ENCODE results near the gene SVEP1. TPM values are rescaled to one million over a fixed set of nuclear protein-coding genes. Genes with fewer than 3 reads are reported as not detected.
"Not testable (repeated sequence)": the region's sequence is repeated elsewhere in the genome, so short reads cannot be mapped to it uniquely, and the experiment has no call there.

Gene SVEP1
- not detected in 2 replicates for total RNA-seq

DNA sequence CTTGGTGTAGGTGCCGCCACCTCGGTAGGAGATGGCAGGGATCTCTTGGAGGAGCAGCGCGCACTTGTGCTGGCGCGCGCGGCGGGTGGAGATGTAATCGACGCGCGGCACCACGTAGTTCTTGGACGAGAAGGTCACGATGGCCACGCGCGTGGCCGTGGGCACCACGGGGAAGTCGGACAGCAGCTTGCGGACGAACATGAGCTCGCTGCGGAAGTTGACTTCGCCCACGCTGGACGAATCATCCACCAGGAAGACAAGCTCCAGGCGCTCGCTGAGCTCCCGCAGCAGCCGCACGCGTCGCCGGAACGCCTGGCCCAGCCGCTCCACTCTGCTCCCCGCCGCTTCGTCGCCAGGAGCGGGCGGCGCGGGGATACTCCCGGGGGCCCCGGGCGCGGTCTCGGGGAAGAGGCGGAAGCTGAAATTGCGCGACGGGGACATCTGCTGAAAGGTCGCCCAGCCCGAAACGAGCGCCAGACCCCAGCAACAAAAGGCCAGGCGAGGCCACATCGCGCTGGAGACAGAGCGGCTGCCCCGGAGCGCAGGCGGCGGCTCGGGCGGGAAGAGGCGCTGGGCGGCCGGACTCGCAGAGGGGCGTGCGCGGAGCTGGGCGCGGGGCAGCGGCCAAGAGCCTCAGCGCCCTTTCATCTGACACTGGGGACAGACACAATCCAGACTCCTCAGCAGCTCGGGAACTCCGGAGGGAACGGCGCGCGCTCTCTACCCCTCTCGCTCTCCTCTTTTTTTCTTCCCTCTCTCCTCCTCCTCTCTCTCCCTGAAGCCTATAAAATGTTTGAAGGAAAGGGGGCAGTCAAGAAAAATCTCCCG is at the start of gene SVEP1:
TSS of gene SVEP1 (minus strand) at position 708 of the 828 bp plus-strand sequence. CDS start at position 510, 198 bp downstream.
- H3K4me3 Mint-ChIP-seq (ENCODE audit: low read depth), result peak within 1 kb of the TSS; percentile 8
- no peaks in the 10 kb centered on the region for H3K36me3 Mint-ChIP-seq (ENCODE audit: low read depth)
- H3K9me3 Mint-ChIP-seq, result no peaks in the 10 kb centered on the region
- intact Hi-C loops (cut with micrococcal nuclease), result no loop called here
- no peak within 1 kb of the TSS for H3K27ac Mint-ChIP-seq
- peaks cover 44% of the 10 kb centered on the region for H3K27me3 Mint-ChIP-seq (ENCODE audit: low read depth)
- H3K4me1 Mint-ChIP-seq (ENCODE audit: low read depth), result peaks cover 4% of the 10 kb centered on the region
- no peak for DNase-seq (ENCODE audit: low spot score)

DNA sequence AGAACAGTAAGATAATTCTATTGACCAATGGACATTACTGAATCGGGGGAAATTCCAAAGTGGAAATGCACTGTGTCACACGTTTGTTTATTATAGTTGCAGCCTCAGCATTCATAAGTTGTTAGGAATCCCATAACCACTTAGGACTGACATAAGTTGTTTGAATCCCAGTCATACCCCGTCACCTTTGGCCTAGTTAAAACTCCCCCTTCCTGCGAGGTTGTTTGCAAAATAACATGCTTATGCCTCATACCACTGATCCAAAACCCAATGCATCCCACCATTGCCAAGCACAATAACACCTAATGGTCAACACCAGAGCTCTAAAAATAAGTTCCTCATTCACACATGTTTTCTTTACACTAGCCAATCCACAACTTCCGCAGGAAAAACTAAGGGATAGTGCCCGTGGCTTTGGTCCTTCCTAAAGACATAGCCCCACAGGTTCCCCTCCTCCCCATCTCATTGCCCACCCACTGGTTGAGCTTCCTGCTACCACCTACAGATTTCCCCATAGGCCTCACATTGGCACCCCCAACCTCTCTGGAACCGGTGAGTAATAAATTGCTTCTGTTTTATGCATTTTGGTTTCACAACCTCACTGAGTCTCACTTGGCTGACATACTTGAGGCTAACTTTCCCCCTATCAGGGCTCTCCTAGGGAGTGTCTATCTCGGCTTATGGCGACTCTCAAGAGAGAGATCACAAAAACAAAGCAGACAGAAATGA is 46.7 kb upstream of the SVEP1 start:
- no peaks in the 10 kb centered on the region for H3K27me3 Mint-ChIP-seq (ENCODE audit: low read depth)
- peaks cover 10% of the 10 kb centered on the region for H3K4me1 Mint-ChIP-seq (ENCODE audit: low read depth)
- H3K4me3 Mint-ChIP-seq (ENCODE audit: low read depth), result no peak overlapping the region
- intact Hi-C loops (cut with micrococcal nuclease), result loop anchor here (1.0 to 10.0 kb wide), 4 partner anchors 65 to 741 kb away; partner anchors contain the start of gene TXN
- no peaks in the 10 kb centered on the region for H3K36me3 Mint-ChIP-seq (ENCODE audit: low read depth)
- H3K9me3 Mint-ChIP-seq, result no peaks in the 10 kb centered on the region
- DNase-seq (ENCODE audit: low spot score), result no peak
- H3K27ac Mint-ChIP-seq, result peak overlapping the region; percentile 53

GRCh38 chr9:110623462-110624025 is 44.0 kb upstream of the SVEP1 start:
- intact Hi-C loops (cut with micrococcal nuclease), result loop anchor here (1.0 to 10.0 kb wide), 5 partner anchors 169 to 739 kb away; no protein-coding TSS in a partner anchor
- no peaks in the 10 kb centered on the region for H3K36me3 Mint-ChIP-seq (ENCODE audit: low read depth)
- no peaks in the 10 kb centered on the region for H3K9me3 Mint-ChIP-seq
- H3K27ac Mint-ChIP-seq, result no peak overlapping the region
- DNase-seq (ENCODE audit: low spot score), result no peak
- H3K27me3 Mint-ChIP-seq (ENCODE audit: low read depth), result peaks cover 7% of the 10 kb centered on the region
- H3K4me3 Mint-ChIP-seq (ENCODE audit: low read depth), result no peak overlapping the region
- H3K4me1 Mint-ChIP-seq (ENCODE audit: low read depth), result peaks cover 10% of the 10 kb centered on the region

DNA sequence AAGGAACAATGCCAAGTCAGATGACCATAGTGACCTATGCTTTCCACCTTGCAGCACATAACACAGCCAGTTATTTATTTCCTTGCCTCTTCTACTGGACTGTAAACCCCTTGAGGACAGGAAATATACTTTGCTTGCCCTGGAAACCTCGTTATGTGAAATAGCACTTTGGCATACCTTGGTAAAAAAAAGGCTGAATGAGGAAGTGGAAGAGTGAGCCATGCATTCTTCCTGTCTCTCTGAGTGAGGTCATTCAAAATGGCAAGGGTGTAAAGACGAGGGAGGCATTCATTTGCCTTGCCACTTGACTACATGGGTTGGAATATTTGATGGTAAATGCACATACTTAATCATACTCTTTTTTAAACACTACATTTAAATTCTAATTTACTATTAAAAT is 42.8 kb upstream of the SVEP1 start:
- intact Hi-C loops (cut with micrococcal nuclease), result loop anchor here (2.0 to 10.0 kb wide), 3 partner anchors 196 to 738 kb away; no protein-coding TSS in a partner anchor
- Mint-ChIP-seq H3K36me3 (ENCODE audit: low read depth) (no peaks in the 10 kb centered on the region), H3K27me3 (ENCODE audit: low read depth) (peaks cover 11% of the 10 kb centered on the region), H3K9me3 (no peaks in the 10 kb centered on the region), H3K4me1 (ENCODE audit: low read depth) (peaks cover 10% of the 10 kb centered on the region), H3K4me3 (ENCODE audit: low read depth) (no peak overlapping the region), H3K27ac (no peak overlapping the region)
- DNase-seq (ENCODE audit: low spot score), result no peak

DNA sequence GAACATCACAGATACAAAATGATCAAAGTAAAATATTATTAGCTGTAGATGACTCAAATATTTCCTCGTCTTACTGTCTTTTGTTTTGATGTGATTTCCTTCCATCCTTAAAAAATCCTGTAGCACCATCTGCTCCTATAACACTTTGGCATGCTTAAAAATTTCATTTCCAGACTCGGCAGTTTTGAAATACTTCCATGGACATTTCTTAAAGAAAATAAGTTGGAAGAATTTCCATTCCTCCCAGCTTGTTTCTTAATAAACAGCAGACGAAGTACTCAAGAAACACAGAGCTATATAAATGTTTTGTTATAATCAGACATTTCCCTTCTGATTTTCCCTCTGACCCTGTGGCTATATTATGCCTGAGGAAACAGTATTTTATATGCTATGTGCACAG is 41.2 kb upstream of the SVEP1 start:
- Mint-ChIP-seq H3K36me3 (ENCODE audit: low read depth) (no peaks in the 10 kb centered on the region), H3K4me3 (ENCODE audit: low read depth) (no peak overlapping the region), H3K27me3 (ENCODE audit: low read depth) (peaks cover 11% of the 10 kb centered on the region), H3K4me1 (ENCODE audit: low read depth) (no peaks in the 10 kb centered on the region), H3K27ac (no peak overlapping the region), H3K9me3 (no peaks in the 10 kb centered on the region)
- intact Hi-C loops (cut with micrococcal nuclease), result loop anchor here (10.0 kb wide), 2 partner anchors 674 to 736 kb away; no protein-coding TSS in a partner anchor
- DNase-seq (ENCODE audit: low spot score), result no peak

DNA sequence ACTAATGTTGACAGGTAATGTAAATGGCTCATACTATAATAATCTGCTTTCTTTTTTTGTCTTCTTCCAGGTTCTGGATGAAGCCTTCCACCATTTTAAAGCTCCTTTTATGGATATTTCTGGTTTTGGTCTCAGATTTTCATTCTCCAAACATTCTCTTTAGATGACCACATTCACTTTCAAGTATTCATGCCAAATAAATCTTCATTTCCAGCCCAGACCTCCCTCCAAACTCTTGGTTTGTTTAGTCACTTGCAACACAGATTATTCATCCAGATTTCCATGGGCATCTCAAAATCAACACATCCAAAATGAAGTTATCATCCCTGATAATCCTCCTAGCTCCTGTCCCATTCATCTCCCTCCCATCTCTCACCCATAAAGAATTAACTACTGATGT is 40.3 kb upstream of the SVEP1 start:
- Mint-ChIP-seq H3K9me3 (no peaks in the 10 kb centered on the region), H3K27ac (no peak overlapping the region), H3K4me3 (ENCODE audit: low read depth) (no peak overlapping the region), H3K36me3 (ENCODE audit: low read depth) (no peaks in the 10 kb centered on the region), H3K27me3 (ENCODE audit: low read depth) (peaks cover 11% of the 10 kb centered on the region), H3K4me1 (ENCODE audit: low read depth) (no peaks in the 10 kb centered on the region)
- intact Hi-C loops (cut with micrococcal nuclease), result loop anchor here (10.0 kb wide), 2 partner anchors 675 to 735 kb away; no protein-coding TSS in a partner anchor
- DNase-seq (ENCODE audit: low spot score), result no peak

DNA sequence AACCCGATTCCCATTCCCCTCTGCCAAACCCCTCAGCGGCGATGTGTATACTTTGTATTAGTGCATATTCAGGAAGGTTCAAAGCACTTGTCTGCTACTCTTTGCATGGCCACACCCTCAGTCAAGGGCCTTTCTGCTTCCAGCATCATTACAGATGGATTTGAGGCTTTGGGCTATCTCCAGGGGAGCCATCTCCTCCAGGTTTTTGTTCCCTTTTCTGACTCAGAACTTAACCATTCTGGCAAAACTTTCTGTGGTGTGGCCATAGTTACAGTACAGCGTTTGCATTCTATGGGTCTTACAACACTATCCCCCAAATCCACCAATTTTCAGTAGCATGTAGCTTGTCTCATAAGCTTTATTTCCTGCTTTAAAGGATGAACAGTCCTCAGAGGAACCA is 36.0 kb upstream of the SVEP1 start:
- Mint-ChIP-seq H3K4me3 (ENCODE audit: low read depth) (no peak overlapping the region), H3K36me3 (ENCODE audit: low read depth) (no peaks in the 10 kb centered on the region), H3K4me1 (ENCODE audit: low read depth) (no peaks in the 10 kb centered on the region), H3K9me3 (no peaks in the 10 kb centered on the region), H3K27me3 (ENCODE audit: low read depth) (peaks cover 14% of the 10 kb centered on the region), H3K27ac (no peak overlapping the region)
- no peak for DNase-seq (ENCODE audit: low spot score)
- intact Hi-C loops (cut with micrococcal nuclease), result no loop called here

DNA sequence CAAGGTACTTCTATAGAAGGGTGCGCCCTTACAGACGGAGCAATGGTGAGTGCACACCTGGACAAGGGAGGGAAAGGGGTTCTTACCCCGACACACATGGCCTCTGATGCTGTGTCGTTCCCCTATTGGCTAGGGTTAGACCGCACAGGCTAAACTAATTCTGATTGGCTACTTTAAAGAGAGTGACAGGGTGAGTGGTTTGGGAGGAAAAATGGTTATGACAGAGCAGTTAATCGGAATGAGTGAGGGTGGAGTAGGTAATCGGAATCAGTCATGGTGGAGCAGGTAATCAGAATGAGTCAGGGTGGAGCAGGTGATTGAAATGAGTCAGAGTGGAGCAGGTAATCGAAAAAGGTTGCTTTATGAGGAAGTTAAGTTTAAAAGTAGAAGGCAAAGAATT is 35.0 kb upstream of the SVEP1 start:
- H3K27ac Mint-ChIP-seq; intact Hi-C loops (cut with micrococcal nuclease); H3K4me1 Mint-ChIP-seq (ENCODE audit: low read depth); H3K27me3 Mint-ChIP-seq (ENCODE audit: low read depth); H3K4me3 Mint-ChIP-seq (ENCODE audit: low read depth); H3K9me3 Mint-ChIP-seq; DNase-seq (ENCODE audit: low spot score); H3K36me3 Mint-ChIP-seq (ENCODE audit: low read depth): not testable (repeated sequence)

GRCh38 chr9:110606179-110606790 is 26.7 kb upstream of the SVEP1 start:
- no peaks in the 10 kb centered on the region for H3K9me3 Mint-ChIP-seq
- no peak overlapping the region for H3K27ac Mint-ChIP-seq
- no peaks in the 10 kb centered on the region for H3K4me1 Mint-ChIP-seq (ENCODE audit: low read depth)
- no peak overlapping the region for H3K4me3 Mint-ChIP-seq (ENCODE audit: low read depth)
- H3K36me3 Mint-ChIP-seq (ENCODE audit: low read depth), result no peaks in the 10 kb centered on the region
- H3K27me3 Mint-ChIP-seq (ENCODE audit: low read depth), result no peaks in the 10 kb centered on the region
- no peak for DNase-seq (ENCODE audit: low spot score)
- intact Hi-C loops (cut with micrococcal nuclease), result no loop called here

DNA sequence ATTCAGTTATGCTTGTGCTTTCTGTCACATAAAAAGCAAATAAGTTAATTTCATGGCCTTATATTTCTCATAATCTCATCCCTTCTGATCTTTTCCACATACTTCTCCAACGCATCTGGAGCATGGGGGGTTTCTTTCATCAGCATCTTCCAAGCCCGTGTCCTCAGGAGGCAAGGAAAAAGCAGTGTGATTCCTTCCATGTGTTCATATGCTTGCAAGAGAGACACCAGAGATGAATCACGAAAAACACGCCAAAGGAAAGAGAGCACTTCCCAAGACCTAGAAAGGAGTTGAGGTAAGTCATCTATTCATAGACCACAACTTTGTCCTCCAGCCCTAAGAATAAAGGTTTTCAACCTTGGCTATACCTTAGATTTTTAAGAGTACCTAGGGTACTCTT is 26.0 kb upstream of the SVEP1 start:
- Mint-ChIP-seq H3K9me3 (no peaks in the 10 kb centered on the region), H3K27ac (no peak overlapping the region), H3K36me3 (ENCODE audit: low read depth) (no peaks in the 10 kb centered on the region), H3K27me3 (ENCODE audit: low read depth) (no peaks in the 10 kb centered on the region), H3K4me3 (ENCODE audit: low read depth) (no peak overlapping the region), H3K4me1 (ENCODE audit: low read depth) (no peaks in the 10 kb centered on the region)
- no peak for DNase-seq (ENCODE audit: low spot score)
- intact Hi-C loops (cut with micrococcal nuclease), result no loop called here

DNA sequence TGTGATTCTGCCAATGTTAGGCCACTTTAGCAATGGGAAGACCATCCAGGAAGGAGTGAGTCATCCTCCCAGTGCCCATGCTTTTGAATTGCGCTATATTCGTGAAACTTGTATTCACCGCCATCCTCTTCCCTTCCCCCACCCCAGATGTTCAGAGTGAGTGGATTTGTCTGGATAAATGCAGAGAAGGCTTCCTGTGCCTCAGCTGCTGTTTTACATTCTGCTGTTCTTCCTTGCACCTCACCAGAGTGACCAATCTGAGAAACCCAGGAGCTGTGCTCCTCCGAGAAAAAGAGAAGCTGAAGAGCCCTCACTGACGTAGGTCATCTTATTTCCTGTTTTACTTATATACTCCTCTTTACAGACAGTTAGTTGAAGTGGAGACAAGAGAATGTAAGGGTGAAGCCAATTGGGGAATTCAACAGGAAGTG is 24.6 kb upstream of the SVEP1 start:
- H3K9me3 Mint-ChIP-seq, result no peaks in the 10 kb centered on the region
- H3K4me1 Mint-ChIP-seq (ENCODE audit: low read depth), result no peaks in the 10 kb centered on the region
- no peak overlapping the region for H3K27ac Mint-ChIP-seq
- no peak overlapping the region for H3K4me3 Mint-ChIP-seq (ENCODE audit: low read depth)
- intact Hi-C loops (cut with micrococcal nuclease), result no loop called here
- DNase-seq (ENCODE audit: low spot score), result no peak
- no peaks in the 10 kb centered on the region for H3K36me3 Mint-ChIP-seq (ENCODE audit: low read depth)
- no peaks in the 10 kb centered on the region for H3K27me3 Mint-ChIP-seq (ENCODE audit: low read depth)

DNA sequence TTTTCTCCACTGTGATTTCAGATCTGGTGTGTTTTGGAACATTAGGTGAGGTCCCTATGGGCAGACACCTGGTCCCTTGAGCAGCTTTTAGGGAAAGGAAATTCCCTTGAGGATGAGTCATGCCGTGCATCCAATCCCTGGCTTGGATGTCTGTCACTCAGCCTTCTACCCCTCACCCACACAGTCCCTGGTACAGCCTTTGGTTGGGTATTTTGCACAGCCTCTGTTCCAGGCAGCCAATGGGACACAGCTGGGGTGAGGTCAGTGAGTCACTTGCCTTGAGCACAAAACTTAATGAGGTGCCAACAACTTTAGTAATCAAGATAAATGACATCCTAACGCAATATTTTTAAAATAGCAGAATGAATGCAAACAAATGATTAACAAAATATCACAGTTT is 22.7 kb upstream of the SVEP1 start:
- H3K27ac Mint-ChIP-seq, result no peak overlapping the region
- intact Hi-C loops (cut with micrococcal nuclease), result no loop called here
- H3K4me3 Mint-ChIP-seq (ENCODE audit: low read depth), result no peak overlapping the region
- no peaks in the 10 kb centered on the region for H3K27me3 Mint-ChIP-seq (ENCODE audit: low read depth)
- no peaks in the 10 kb centered on the region for H3K9me3 Mint-ChIP-seq
- H3K4me1 Mint-ChIP-seq (ENCODE audit: low read depth), result no peaks in the 10 kb centered on the region
- no peaks in the 10 kb centered on the region for H3K36me3 Mint-ChIP-seq (ENCODE audit: low read depth)
- DNase-seq (ENCODE audit: low spot score), result no peak
